Neural progenitor cell (in vitro differentiated cells): Measurements from ENCODE around the gene NDUFS3.

Source experiments
- EZH2 ChIP-seq: fragments of 200-600 bp; sonication (generic); IDR thresholded peaks from 2 replicates; pipeline ENCODE4 v1.6.1; 2017; ENCODE audit warnings: antibody characterized with exemption, mild to moderate bottlenecking, moderate library complexity
- EZH2phosphoT487 ChIP-seq: fragments of 200-600 bp; sonication (generic); IDR thresholded peaks from 2 replicates; pipeline ENCODE4 v1.6.1; 2017; ENCODE audit warnings: antibody characterized with exemption
- TF ChIP-seq, protein P1 (sequence below): fragments of 200-600 bp; sonication (generic); IDR thresholded peaks from 2 replicates; pipeline ENCODE4 v1.5.1; 2017; ENCODE audit warnings: antibody characterized with exemption, mild to moderate bottlenecking

DNA sequence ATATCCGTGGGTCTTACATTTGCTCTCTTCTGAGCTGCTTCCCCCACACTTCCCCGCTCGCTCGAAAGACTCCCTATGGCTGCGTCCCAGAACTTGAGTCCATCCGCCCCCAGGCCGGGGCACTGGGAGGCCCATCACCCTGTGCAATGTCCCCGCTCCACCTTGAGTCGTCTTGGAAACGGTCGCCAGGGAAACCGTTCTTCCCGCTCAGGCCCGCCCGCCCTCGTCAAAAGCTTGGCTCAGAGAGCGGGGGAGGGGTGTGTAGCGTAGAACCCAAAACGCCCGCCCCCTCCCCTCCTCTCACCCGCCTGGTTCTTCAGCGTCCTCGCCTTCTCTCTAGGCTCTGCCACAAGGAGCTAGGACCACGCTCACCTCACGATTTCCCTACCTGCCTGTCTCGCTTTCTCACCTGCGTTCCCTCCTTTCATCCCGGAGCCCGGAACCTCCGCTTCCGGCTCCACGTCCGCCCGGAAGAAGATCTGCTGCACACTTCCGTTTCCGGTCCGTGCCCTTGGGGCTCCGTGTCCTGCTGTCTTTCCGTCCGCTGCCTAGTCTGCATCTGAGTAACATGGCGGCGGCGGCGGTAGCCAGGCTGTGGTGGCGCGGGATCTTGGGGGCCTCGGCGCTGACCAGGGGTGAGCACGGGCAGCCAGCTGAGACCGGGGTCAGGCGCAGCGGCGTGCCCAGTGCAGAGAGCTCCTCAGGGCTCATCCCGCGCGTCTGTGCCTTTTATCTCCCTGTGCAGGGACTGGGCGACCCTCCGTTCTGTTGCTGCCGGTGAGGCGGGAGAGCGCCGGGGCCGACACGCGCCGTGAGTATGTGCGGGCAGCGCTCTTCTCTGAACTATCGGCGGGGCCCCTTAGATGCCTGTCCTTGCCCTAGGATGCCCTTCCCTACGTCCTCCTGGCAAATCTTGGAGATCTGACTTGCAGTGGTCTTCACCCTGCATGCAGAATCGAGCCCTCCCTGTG, at the start of gene NDUFS3, which contains the start of gene KBTBD4:
- TF ChIP-seq EZH2 (peak; percentile 64), EZH2phosphoT487 (no peak)
- TF ChIP-seq, protein P1, sequence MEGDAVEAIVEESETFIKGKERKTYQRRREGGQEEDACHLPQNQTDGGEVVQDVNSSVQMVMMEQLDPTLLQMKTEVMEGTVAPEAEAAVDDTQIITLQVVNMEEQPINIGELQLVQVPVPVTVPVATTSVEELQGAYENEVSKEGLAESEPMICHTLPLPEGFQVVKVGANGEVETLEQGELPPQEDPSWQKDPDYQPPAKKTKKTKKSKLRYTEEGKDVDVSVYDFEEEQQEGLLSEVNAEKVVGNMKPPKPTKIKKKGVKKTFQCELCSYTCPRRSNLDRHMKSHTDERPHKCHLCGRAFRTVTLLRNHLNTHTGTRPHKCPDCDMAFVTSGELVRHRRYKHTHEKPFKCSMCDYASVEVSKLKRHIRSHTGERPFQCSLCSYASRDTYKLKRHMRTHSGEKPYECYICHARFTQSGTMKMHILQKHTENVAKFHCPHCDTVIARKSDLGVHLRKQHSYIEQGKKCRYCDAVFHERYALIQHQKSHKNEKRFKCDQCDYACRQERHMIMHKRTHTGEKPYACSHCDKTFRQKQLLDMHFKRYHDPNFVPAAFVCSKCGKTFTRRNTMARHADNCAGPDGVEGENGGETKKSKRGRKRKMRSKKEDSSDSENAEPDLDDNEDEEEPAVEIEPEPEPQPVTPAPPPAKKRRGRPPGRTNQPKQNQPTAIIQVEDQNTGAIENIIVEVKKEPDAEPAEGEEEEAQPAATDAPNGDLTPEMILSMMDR, result no peak
